ENCODE measurements around the gene B4GALNT1. TPM values are rescaled to one million over a fixed set of nuclear protein-coding genes. Genes with fewer than 3 reads are reported as not detected.
A peak's percentile ranks its signal among the peaks of the same experiment; 100 is the strongest.

The B4GALNT1 gene
- polyA plus RNA-seq, 3 donors = not detected

- H3K9me3 Mint-ChIP-seq = no peaks in the 10 kb centered on the region
- peak overlapping the region; percentile 81 to 95 (median 89) for H3K4me3 ChIP-seq (replicated peaks in 1 of 3; ENCODE audit: low read depth in 2 of 3, low read length in 3 of 3)
- H3K36me3 ChIP-seq (replicated peaks in 1 of 2; ENCODE audit: control insufficient read depth in 1 of 2, insufficient read depth in 2 of 2, low read length in 2 of 2) = peaks cover 16 to 30% of the 10 kb centered on the region in 2 donors
- no peak for DNase-seq
- peak overlapping the region; percentile 90 for H3K4me2 ChIP-seq (replicated peaks; ENCODE audit: extremely low read depth, low read length, poor library complexity, severe bottlenecking)
- intact Hi-C loops (cut with micrococcal nuclease) = no loop called here
- H3K27me3 Mint-ChIP-seq (ENCODE audit: low read depth in 3 of 3) = peaks cover 2 to 9% (median 7%) of the 10 kb centered on the region in 3 donors
- H3K9me3 ChIP-seq (replicated peaks in 1 of 2; ENCODE audit: control insufficient read depth in 1 of 2, insufficient read depth in 1 of 2, low read length in 2 of 2) = no peaks in the 10 kb centered on the region
- peak overlapping the region; percentile 90 to 95 for H3K4me3 Mint-ChIP-seq
- peaks cover 22 to 27% of the 10 kb centered on the region in 2 donors for H3K36me3 Mint-ChIP-seq
- peaks cover 3 to 11% of the 10 kb centered on the region in 2 donors for H3K27me3 ChIP-seq (ENCODE audit: control insufficient read depth in 2 of 2, insufficient read depth in 2 of 2, low read length in 2 of 2)
- H2AFZ ChIP-seq (ENCODE audit: insufficient read depth, low read depth, low read length, poor library complexity, severe bottlenecking) = peak overlapping the region; percentile 98
- no peak overlapping the region for H3K27ac ChIP-seq (ENCODE audit: low read depth in 1 of 2, low read length in 2 of 2)
- peaks cover 25% of the 10 kb centered on the region for H3K4me1 Mint-ChIP-seq
- TF ChIP-seq, protein P1, sequence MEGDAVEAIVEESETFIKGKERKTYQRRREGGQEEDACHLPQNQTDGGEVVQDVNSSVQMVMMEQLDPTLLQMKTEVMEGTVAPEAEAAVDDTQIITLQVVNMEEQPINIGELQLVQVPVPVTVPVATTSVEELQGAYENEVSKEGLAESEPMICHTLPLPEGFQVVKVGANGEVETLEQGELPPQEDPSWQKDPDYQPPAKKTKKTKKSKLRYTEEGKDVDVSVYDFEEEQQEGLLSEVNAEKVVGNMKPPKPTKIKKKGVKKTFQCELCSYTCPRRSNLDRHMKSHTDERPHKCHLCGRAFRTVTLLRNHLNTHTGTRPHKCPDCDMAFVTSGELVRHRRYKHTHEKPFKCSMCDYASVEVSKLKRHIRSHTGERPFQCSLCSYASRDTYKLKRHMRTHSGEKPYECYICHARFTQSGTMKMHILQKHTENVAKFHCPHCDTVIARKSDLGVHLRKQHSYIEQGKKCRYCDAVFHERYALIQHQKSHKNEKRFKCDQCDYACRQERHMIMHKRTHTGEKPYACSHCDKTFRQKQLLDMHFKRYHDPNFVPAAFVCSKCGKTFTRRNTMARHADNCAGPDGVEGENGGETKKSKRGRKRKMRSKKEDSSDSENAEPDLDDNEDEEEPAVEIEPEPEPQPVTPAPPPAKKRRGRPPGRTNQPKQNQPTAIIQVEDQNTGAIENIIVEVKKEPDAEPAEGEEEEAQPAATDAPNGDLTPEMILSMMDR (IDR thresholded peaks at IDR 0.05) = no peak
- WGBS (ENCODE audit: insufficient coverage) = 41% methylated on average over 4 of the region's 10 CpGs
- peak overlapping the region; percentile 72 for H3K9ac ChIP-seq (ENCODE audit: insufficient read depth, low read length, poor library complexity, severe bottlenecking)
- H3K79me2 ChIP-seq (ENCODE audit: insufficient read depth, low read length) = peaks cover 4% of the 10 kb centered on the region
- H4K20me1 ChIP-seq (ENCODE audit: insufficient read depth, low read length) = no peaks in the 10 kb centered on the region
- H3K4me1 ChIP-seq (ENCODE audit: control insufficient read depth in 1 of 2, insufficient read depth in 2 of 2, low read length in 2 of 2) = peaks cover 16 to 21% of the 10 kb centered on the region in 2 donors
- H3K27ac Mint-ChIP-seq = peak overlapping the region in 5 of 7 donors; percentile 37 to 86 (median 74)
These were observed 41.1 kb downstream of the B4GALNT1 start for GRCh38 chr12:57591782-57592325.

GRCh38 chr12:57590864-57591781 lies 41.9 kb downstream of the B4GALNT1 start, which contains the start of gene PIP4K2C:
PIP4K2C (plus strand) TSS chr12:57591192; CDS start chr12:57591290, 98 bp downstream.
- intact Hi-C loops (cut with micrococcal nuclease) = no loop called here
- DNase-seq = peak; percentile 37 to 70 (median 60)
- Histone ChIP-seq H3K27ac (ENCODE audit: low read depth in 1 of 2, low read length in 2 of 2) (peak within 1 kb of the TSS; percentile 25 to 73), H3K4me2 (replicated peaks; ENCODE audit: extremely low read depth, low read length, poor library complexity, severe bottlenecking) (peak within 1 kb of the TSS; percentile 90), H3K4me3 (replicated peaks in 1 of 3; ENCODE audit: low read depth in 2 of 3, low read length in 3 of 3) (peak within 1 kb of the TSS; percentile 81 to 95 (median 89)), H2AFZ (ENCODE audit: insufficient read depth, low read depth, low read length, poor library complexity, severe bottlenecking) (peak within 1 kb of the TSS; percentile 98), H3K36me3 (replicated peaks in 1 of 2; ENCODE audit: control insufficient read depth in 1 of 2, insufficient read depth in 2 of 2, low read length in 2 of 2) (peaks cover 10 to 22% of the 10 kb centered on the region in 2 donors), H3K79me2 (ENCODE audit: insufficient read depth, low read length) (peaks cover 4% of the 10 kb centered on the region), H3K9me3 (replicated peaks in 1 of 2; ENCODE audit: control insufficient read depth in 1 of 2, insufficient read depth in 1 of 2, low read length in 2 of 2) (no peaks in the 10 kb centered on the region), H3K9ac (ENCODE audit: insufficient read depth, low read length, poor library complexity, severe bottlenecking) (peak within 1 kb of the TSS; percentile 72), H3K27me3 (ENCODE audit: control insufficient read depth in 2 of 2, insufficient read depth in 2 of 2, low read length in 2 of 2) (peaks cover 5 to 11% of the 10 kb centered on the region in 2 donors), H4K20me1 (ENCODE audit: insufficient read depth, low read length) (no peaks in the 10 kb centered on the region), H3K4me1 (ENCODE audit: control insufficient read depth in 1 of 2, insufficient read depth in 2 of 2, low read length in 2 of 2) (peaks cover 16 to 21% of the 10 kb centered on the region in 2 donors)
- H3K4me3 Mint-ChIP-seq = peak within 1 kb of the TSS; percentile 90 to 95
- H3K27me3 Mint-ChIP-seq (ENCODE audit: low read depth in 3 of 3) = peaks cover 2 to 9% (median 7%) of the 10 kb centered on the region in 3 donors
- peak within 1 kb of the TSS in 5 of 7 donors; percentile 45 to 86 (median 74) for H3K27ac Mint-ChIP-seq
- TF ChIP-seq, protein P1 (IDR thresholded peaks at IDR 0.05) = no peak
- 1% methylated on average over 68 of the region's 69 CpGs for WGBS (ENCODE audit: insufficient coverage)
- peaks cover 25% of the 10 kb centered on the region for H3K4me1 Mint-ChIP-seq
- H3K36me3 Mint-ChIP-seq = peaks cover 18 to 21% of the 10 kb centered on the region in 2 donors
- H3K9me3 Mint-ChIP-seq = no peaks in the 10 kb centered on the region
